Small intestine (tissue), 7 donors: Measurements from ENCODE around the gene DDX23. TPM values are rescaled to one million over a fixed set of nuclear protein-coding genes. Genes with fewer than 3 reads are reported as not detected.
A peak's percentile ranks its signal among the peaks of the same experiment; 100 is the strongest.

Source experiments
- DNase-seq, 2 donors: peaks; one replicate each; pipeline versions ENCODE4 v3.0.0 to v3.0.0-alpha.2; 2013
- FAIRE-seq: peaks from 2 replicates; lab custom pipeline; 2012; peaks lifted over from hg19 to GRCh38; lab: Jason Lieb, UNC
- H3K27ac ChIP-seq, 3 donors: one replicate each; pipeline ENCODE4 v1.5.1; 2013; ENCODE audit warnings: low read length in 2 of 3, mild to moderate bottlenecking in 2 of 3, control low read depth in 1 of 3, inconsistent platforms in 1 of 3, low read depth in 1 of 3, moderate library complexity in 1 of 3
- H3K27me3 ChIP-seq, 3 donors: one replicate each; pipeline ENCODE4 v1.6.1; 2013; ENCODE audit warnings: low read length in 3 of 3, inconsistent platforms in 1 of 3; ENCODE audit not compliant: control insufficient read depth in 3 of 3, insufficient read depth in 3 of 3
- H3K36me3 ChIP-seq, 3 donors: one replicate each; pipeline ENCODE4 v1.6.1; 2013; ENCODE audit warnings: low read length in 3 of 3, inconsistent platforms in 1 of 3, low read depth in 1 of 3, mild to moderate bottlenecking in 1 of 3, moderate library complexity in 1 of 3; ENCODE audit not compliant: control insufficient read depth in 3 of 3, insufficient read depth in 2 of 3
- H3K4me1 ChIP-seq, 3 donors: one replicate each; pipeline ENCODE4 v1.6.1; 2013; ENCODE audit warnings: low read length in 2 of 3, inconsistent platforms in 1 of 3, low read depth in 1 of 3, mild to moderate bottlenecking in 1 of 3, moderate library complexity in 1 of 3; ENCODE audit not compliant: control insufficient read depth in 3 of 3, insufficient read depth in 2 of 3
- H3K4me3 ChIP-seq, 3 donors: one replicate each; pipeline ENCODE4 v1.5.1; 2013; ENCODE audit warnings: low read length in 3 of 3, control low read depth in 1 of 3, inconsistent platforms in 1 of 3, low read depth in 1 of 3, mild to moderate bottlenecking in 1 of 3, moderate library complexity in 1 of 3
- H3K9me3 ChIP-seq, 2 donors: one replicate each; pipeline ENCODE4 v1.6.1; 2013; ENCODE audit warnings: low read depth in 1 of 2, low read length in 1 of 2; ENCODE audit not compliant: control insufficient read depth in 2 of 2, insufficient read depth in 1 of 2
- WGBS, 3 donors: extraction: QIAGEN DNeasy Blood & Tissue Kit; methylation state at CpG; one replicate each; pipeline ENCODE4 v1.1.7; 2013; 5-methylcytosine and 5-hydroxymethylcytosine counted together
- polyA plus RNA-seq, 4 donors: library from polyadenylated mRNA; stranded (reverse) in 3 of 4; unstranded in 1 of 4; fragments of 200-250 nt in 3 of 4; fragments of 120-200 nt in 1 of 4; gene quantifications; one replicate each; pipeline versions ENCODE4 v1.2.1 to v1.2.3, GENCODE V29; 2013
- donor health status: healthy with polysubstance abuse.
- donor health status: control.
- donor health status: control.
- donor health status: Bipolar disorder and iron deficiency.
- donor health status: healthy.

Gene DDX23
- polyA plus RNA-seq, 4 donors = 53.2 to 85.8 (median 57.1) TPM

DNA sequence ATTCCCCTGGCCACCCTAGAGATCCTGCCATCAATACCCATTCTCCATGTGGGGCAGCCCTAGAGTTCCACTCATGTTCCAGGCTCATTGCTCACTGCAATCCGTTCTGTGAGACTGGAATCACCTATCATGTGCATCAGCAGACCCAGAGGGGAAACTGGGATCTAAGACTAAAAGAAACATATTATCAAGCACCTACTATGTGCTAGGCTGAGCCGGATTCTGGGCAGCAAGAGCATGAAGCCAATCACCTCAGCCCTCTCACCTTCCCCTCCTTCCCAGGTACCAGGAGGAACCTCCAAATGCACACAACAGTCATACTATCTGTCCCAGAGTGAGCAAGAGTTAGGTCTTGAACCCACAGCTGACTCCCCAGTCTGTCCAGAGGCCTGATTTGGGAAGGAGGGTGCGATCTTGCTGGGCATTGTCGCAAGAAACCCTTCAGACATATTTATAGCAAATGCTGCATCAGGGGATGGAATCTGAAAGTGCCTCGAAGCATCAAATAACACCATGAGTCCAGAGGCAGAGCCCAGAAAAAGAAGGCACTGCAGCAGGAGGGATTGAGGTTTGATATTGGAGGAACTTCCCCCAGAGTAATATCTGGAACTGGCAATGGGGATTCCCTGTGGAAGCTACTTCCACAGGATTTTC lies 40.4 kb downstream of the DDX23 start:
- Histone ChIP-seq H3K4me1 (peaks cover 0 to 38% (median 7%) of the 10 kb centered on the region in 3 donors), H3K4me3 (no peak overlapping the region), H3K27ac (peak overlapping the region in 2 of 3 donors; percentile 13 to 71), H3K9me3 (no peaks in the 10 kb centered on the region), H3K36me3 (no peaks in the 10 kb centered on the region), H3K27me3 (no peaks in the 10 kb centered on the region)
- FAIRE-seq (no peak), DNase-seq (no peak)
- 74 to 83% (median 78%) methylated on average over 5 of the region's 5 CpGs for WGBS, 3 donors

DNA sequence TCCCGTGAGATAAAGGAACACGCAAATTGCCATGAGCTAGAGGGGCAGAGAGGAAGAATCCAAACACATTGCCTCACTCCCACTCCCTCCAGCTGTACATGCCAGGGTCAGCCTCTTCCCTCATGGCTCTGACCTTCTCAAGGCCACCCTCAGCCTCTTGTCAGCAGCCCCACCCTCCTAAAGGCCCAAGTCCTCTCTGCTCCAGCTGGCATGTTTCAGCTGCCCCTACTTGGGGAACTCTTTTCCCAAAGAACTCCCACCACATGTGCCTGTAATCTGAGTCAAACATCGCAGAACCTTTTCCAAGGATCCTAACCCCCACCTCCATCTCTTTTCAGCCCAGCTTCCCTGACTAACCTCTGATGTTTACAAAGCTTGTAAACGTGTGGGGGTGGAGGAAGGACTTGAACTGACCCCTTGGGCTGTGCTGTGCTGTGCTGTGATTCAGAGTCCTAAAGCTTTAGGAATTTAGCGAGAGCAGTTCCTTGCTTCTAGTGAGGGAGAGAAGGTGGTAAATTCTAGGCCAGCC lies 41.0 kb downstream of the DDX23 start:
- H3K27ac ChIP-seq = peak overlapping the region in 2 of 3 donors; percentile 13 to 71
- 24 to 52% (median 43%) methylated on average over 5 of the region's 5 CpGs for WGBS, 3 donors
- FAIRE-seq = no peak

GRCh38 chr12:48807981-48808380 lies 44.0 kb downstream of the DDX23 start:
- FAIRE-seq = no peak
- Histone ChIP-seq H3K27ac (no peak overlapping the region), H3K36me3 (no peaks in the 10 kb centered on the region), H3K4me1 (peaks cover 0 to 25% (median 0%) of the 10 kb centered on the region in 3 donors), H3K9me3 (no peaks in the 10 kb centered on the region), H3K4me3 (no peak overlapping the region), H3K27me3 (no peaks in the 10 kb centered on the region)
- no peak for DNase-seq
- 90 to 94% (median 92%) methylated on average over 3 of the region's 3 CpGs for WGBS, 3 donors

More for the DNA sequence above, 41.0 kb downstream of the DDX23 start:
- no peaks in the 10 kb centered on the region for H3K27me3 ChIP-seq
- H3K36me3 ChIP-seq = no peaks in the 10 kb centered on the region
- H3K4me1 ChIP-seq = peaks cover 0 to 32% (median 4%) of the 10 kb centered on the region in 3 donors
- H3K4me3 ChIP-seq = no peak overlapping the region
- peak; percentile 57 to 69 for DNase-seq
- H3K9me3 ChIP-seq = no peaks in the 10 kb centered on the region

DNA sequence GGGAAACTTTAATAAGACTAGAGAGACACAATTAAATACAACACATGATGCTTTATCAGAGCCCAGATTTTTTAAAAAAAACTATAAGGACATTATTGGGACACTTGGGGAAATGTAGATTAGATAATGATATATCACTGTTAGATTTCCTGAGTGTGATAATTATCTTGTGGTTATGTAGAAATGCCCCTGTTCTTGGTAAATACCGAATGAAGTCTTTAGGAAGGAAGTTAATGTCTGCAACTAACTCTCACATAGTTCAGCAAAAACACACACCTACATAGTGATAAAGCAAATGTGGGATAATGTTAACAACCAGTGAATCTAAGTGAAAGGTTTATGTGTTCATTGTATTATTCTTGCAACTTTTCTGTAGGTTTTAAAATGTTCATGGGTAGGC lies 48.3 kb downstream of the DDX23 start:
- DNase-seq = no peak
- Histone ChIP-seq H3K36me3 (no peaks in the 10 kb centered on the region), H3K9me3 (no peaks in the 10 kb centered on the region), H3K4me1 (peaks cover 0 to 7% (median 0%) of the 10 kb centered on the region in 3 donors), H3K27ac (no peak overlapping the region), H3K4me3 (no peak overlapping the region), H3K27me3 (peaks cover 0 to 3% (median 0%) of the 10 kb centered on the region in 3 donors)
- 45 to 61% (median 46%) methylated on average over 1 of the region's 1 CpG for WGBS, 3 donors
- no peak for FAIRE-seq

GRCh38 chr12:48800971-48801370 lies 51.0 kb downstream of the DDX23 start:
- FAIRE-seq = no peak
- Histone ChIP-seq H3K4me1 (peaks cover 0 to 11% (median 0%) of the 10 kb centered on the region in 3 donors), H3K27ac (no peak overlapping the region), H3K9me3 (no peaks in the 10 kb centered on the region), H3K4me3 (no peak overlapping the region), H3K36me3 (no peaks in the 10 kb centered on the region), H3K27me3 (peaks cover 0 to 3% (median 0%) of the 10 kb centered on the region in 3 donors)
- no peak for DNase-seq
- 83 to 84% (median 84%) methylated on average over 14 of the region's 14 CpGs for WGBS, 3 donors

- peaks cover 0 to 3% (median 0%) of the 10 kb centered on the region in 3 donors for H3K27me3 ChIP-seq
- no peaks in the 10 kb centered on the region for H3K9me3 ChIP-seq
- no peaks in the 10 kb centered on the region for H3K36me3 ChIP-seq
- FAIRE-seq (no peak), DNase-seq (peak in 1 of 2 donors; percentile 1)
- H3K4me3 ChIP-seq = no peak overlapping the region
- H3K4me1 ChIP-seq = peaks cover 0 to 16% (median 0%) of the 10 kb centered on the region in 3 donors
- H3K27ac ChIP-seq = no peak overlapping the region
- WGBS, 3 donors = 88 to 90% (median 89%) methylated on average over 14 of the region's 14 CpGs
Measured at GRCh38 chr12:48800457-48800856, 51.5 kb downstream of the DDX23 start.

GRCh38 chr12:48796976-48797375 lies 55.0 kb downstream of the DDX23 start:
- H3K9me3 ChIP-seq = no peaks in the 10 kb centered on the region
- H3K4me3 ChIP-seq = no peak overlapping the region
- FAIRE-seq (no peak), DNase-seq (no peak)
- no peaks in the 10 kb centered on the region for H3K36me3 ChIP-seq
- 76 to 82% (median 80%) methylated on average over 3 of the region's 3 CpGs for WGBS, 3 donors
- no peak overlapping the region for H3K27ac ChIP-seq
- H3K4me1 ChIP-seq = peaks cover 0 to 19% (median 0%) of the 10 kb centered on the region in 3 donors
- H3K27me3 ChIP-seq = peaks cover 0 to 3% (median 0%) of the 10 kb centered on the region in 3 donors

GRCh38 chr12:48795550-48796455 lies 56.2 kb downstream of the DDX23 start:
- no peaks in the 10 kb centered on the region for H3K36me3 ChIP-seq
- peak overlapping the region; percentile 45 to 82 (median 73) for H3K27ac ChIP-seq
- H3K4me1 ChIP-seq = peaks cover 0 to 19% (median 0%) of the 10 kb centered on the region in 3 donors
- WGBS, 3 donors = 17 to 22% (median 21%) methylated on average over 12 of the region's 12 CpGs
- no peak overlapping the region for H3K4me3 ChIP-seq
- DNase-seq = peak; percentile 92 to 98
- H3K9me3 ChIP-seq = no peaks in the 10 kb centered on the region
- H3K27me3 ChIP-seq = peaks cover 0 to 3% (median 0%) of the 10 kb centered on the region in 3 donors
- FAIRE-seq = no peak
